HepG2 (cell line): ENCODE measurements around the gene MEPCE. TPM values are rescaled to one million over a fixed set of nuclear protein-coding genes. Genes with fewer than 3 reads are reported as not detected.

Experiments used
- BCL6 ChIP-seq: IDR thresholded peaks from 2 replicates; pipeline ENCODE4 v1.6.1; 2016; ENCODE audit warnings: missing genetic modification reagents, missing compliant biosample characterization
- BORCS8-MEF2B ChIP-seq: sonication (generic); formaldehyde crosslinking; IDR thresholded peaks from 2 replicates; pipeline ENCODE4 v1.8.0; 2022; ENCODE audit warnings: mild to moderate bottlenecking, missing genetic modification reagents
- GATA4 ChIP-seq: sonication (generic); IDR thresholded peaks from 2 replicates; pipeline ENCODE4 v1.6.1; 2016; ENCODE audit warnings: antibody characterized with exemption, low read depth, borderline replicate concordance
- HDAC1 ChIP-seq: sonication (generic); formaldehyde crosslinking; IDR thresholded peaks from 2 replicates; pipeline ENCODE4 v1.5.1; 2020; ENCODE audit warnings: mild to moderate bottlenecking, missing genetic modification reagents
- IRF2 ChIP-seq: IDR thresholded peaks from 2 replicates; pipeline ENCODE4 v1.6.1; 2018; ENCODE audit warnings: missing genetic modification reagents, missing compliant biosample characterization
- MEIS2 ChIP-seq: sonication (generic); formaldehyde crosslinking; IDR thresholded peaks from 2 replicates; pipeline ENCODE4 v1.9.0; 2021; ENCODE audit warnings: mild to moderate bottlenecking, missing genetic modification reagents
- MXD4 ChIP-seq: IDR thresholded peaks from 2 replicates; pipeline ENCODE4 v1.6.1; 2016; ENCODE audit warnings: mild to moderate bottlenecking, missing biosample characterization, missing genetic modification reagents
- NCOA2 ChIP-seq: sonication (generic); formaldehyde crosslinking; IDR thresholded peaks from 2 replicates; pipeline ENCODE4 v1.8.0; 2022; ENCODE audit warnings: inconsistent platforms
- NR2C2 ChIP-seq: sonication (generic); formaldehyde crosslinking; IDR thresholded peaks from 2 replicates; pipeline ENCODE4 v1.4.0; 2020; ENCODE audit warnings: missing genetic modification reagents, mild to moderate bottlenecking, moderate library complexity, borderline replicate concordance
- PHF20 ChIP-seq: sonication (generic); formaldehyde crosslinking; IDR thresholded peaks from 2 replicates; pipeline ENCODE4 v1.5.0; 2020; ENCODE audit warnings: mild to moderate bottlenecking, missing genetic modification reagents
- PHF8 ChIP-seq: sonication (generic); formaldehyde crosslinking; IDR thresholded peaks from 2 replicates; pipeline ENCODE4 v1.5.0; 2020; ENCODE audit warnings: missing genetic modification reagents
- RARA ChIP-seq: IDR thresholded peaks from 2 replicates; pipeline ENCODE4 v1.6.1; 2016; ENCODE audit warnings: missing genetic modification reagents, missing compliant biosample characterization
- SRF ChIP-seq: IDR thresholded peaks from 2 replicates; pipeline ENCODE4 v1.6.1; 2011; ENCODE audit warnings: mild to moderate bottlenecking, low read depth, low read length, moderate library complexity
- TBX2 ChIP-seq: sonication (generic); formaldehyde crosslinking; IDR thresholded peaks from 2 replicates; pipeline ENCODE4 v1.5.0; 2020; ENCODE audit warnings: missing genetic modification reagents, mild to moderate bottlenecking, borderline replicate concordance
- ZNF44 ChIP-seq: sonication (generic); formaldehyde crosslinking; IDR thresholded peaks from 2 replicates; pipeline ENCODE4 v1.5.1; 2020; ENCODE audit warnings: mild to moderate bottlenecking, missing genetic modification reagents
- ZNF556 ChIP-seq: sonication (generic); formaldehyde crosslinking; IDR thresholded peaks from 2 replicates; pipeline ENCODE4 v1.4.0; 2020; ENCODE audit warnings: mild to moderate bottlenecking, missing genetic modification reagents, borderline replicate concordance
- ZNF589 ChIP-seq: sonication (generic); formaldehyde crosslinking; conservative IDR thresholded peaks from 2 replicates; pipeline ENCODE4 v1.8.0; 2022; ENCODE audit warnings: mild to moderate bottlenecking, moderate library complexity, missing genetic modification reagents
- ZNF782 ChIP-seq: sonication (generic); formaldehyde crosslinking; IDR thresholded peaks from 2 replicates; pipeline ENCODE4 v1.4.0; 2020; ENCODE audit warnings: missing genetic modification reagents, mild to moderate bottlenecking, borderline replicate concordance
- polyA plus RNA-seq, 8 experiments: library from polyadenylated mRNA; depleted of rRNA in 3 of 8; stranded (reverse) in 7 of 8; unstranded in 1 of 8; fragments of >200 nt; fragmentation: Illumina TruSeq in 4 of 8; extraction: Trizol in 4 of 8; gene quantifications; 2 replicates each; pipeline versions ENCODE4 v1.2.1 to v1.2.3, GENCODE V29; 2011 to 2016; ENCODE audit warnings: low read depth in 4 of 8, missing spikeins in 1 of 8, mixed read lengths in 1 of 8; ENCODE audit not compliant: insufficient read depth in 1 of 8
- total RNA-seq, 5 experiments: library from RNA; depleted of rRNA; stranded (reverse); fragments of >200 nt; fragmentation: Illumina TruSeq; extraction: Trizol; gene quantifications; 2 replicates each; pipeline ENCODE4 v1.2.3, GENCODE V29; 2016; ENCODE audit warnings: low read depth in 1 of 5
- TF ChIP-seq, protein P1 (sequence below): IDR thresholded peaks from 2 replicates; pipeline ENCODE4 v1.6.1; 2016
- TF ChIP-seq, protein P2 (sequence below): sonication (generic); formaldehyde crosslinking; IDR thresholded peaks from 2 replicates; pipeline ENCODE4 v1.5.0; 2020; ENCODE audit warnings: missing genetic modification reagents, mild to moderate bottlenecking, borderline replicate concordance
- TF ChIP-seq, protein P3 (sequence below): sonication (generic); formaldehyde crosslinking; conservative IDR thresholded peaks from 2 replicates; pipeline ENCODE4 v1.8.0; 2022; ENCODE audit warnings: missing genetic modification reagents
- TF ChIP-seq, protein P4 (sequence below): sonication (generic); formaldehyde crosslinking; IDR thresholded peaks from 2 replicates; pipeline ENCODE4 v1.8.1; 2023; ENCODE audit warnings: missing genetic modification reagents, mild to moderate bottlenecking, borderline replicate concordance
- TF ChIP-seq, protein P5 (sequence below): IDR thresholded peaks from 2 replicates; pipeline ENCODE4 v1.6.1; 2016; ENCODE audit warnings: low read depth, borderline replicate concordance
- TF ChIP-seq, protein P6 (sequence below): sonication (generic); formaldehyde crosslinking; IDR thresholded peaks from 2 replicates; pipeline ENCODE4 v1.4.0; 2020; ENCODE audit warnings: missing genetic modification reagents

Gene MEPCE
- total and polyA plus RNA-seq, 2 of the 13 experiments (the other 11 are each of a cell fraction or from before 2014, with no cell fraction given), result 12.3 to 26.0 TPM

DNA sequence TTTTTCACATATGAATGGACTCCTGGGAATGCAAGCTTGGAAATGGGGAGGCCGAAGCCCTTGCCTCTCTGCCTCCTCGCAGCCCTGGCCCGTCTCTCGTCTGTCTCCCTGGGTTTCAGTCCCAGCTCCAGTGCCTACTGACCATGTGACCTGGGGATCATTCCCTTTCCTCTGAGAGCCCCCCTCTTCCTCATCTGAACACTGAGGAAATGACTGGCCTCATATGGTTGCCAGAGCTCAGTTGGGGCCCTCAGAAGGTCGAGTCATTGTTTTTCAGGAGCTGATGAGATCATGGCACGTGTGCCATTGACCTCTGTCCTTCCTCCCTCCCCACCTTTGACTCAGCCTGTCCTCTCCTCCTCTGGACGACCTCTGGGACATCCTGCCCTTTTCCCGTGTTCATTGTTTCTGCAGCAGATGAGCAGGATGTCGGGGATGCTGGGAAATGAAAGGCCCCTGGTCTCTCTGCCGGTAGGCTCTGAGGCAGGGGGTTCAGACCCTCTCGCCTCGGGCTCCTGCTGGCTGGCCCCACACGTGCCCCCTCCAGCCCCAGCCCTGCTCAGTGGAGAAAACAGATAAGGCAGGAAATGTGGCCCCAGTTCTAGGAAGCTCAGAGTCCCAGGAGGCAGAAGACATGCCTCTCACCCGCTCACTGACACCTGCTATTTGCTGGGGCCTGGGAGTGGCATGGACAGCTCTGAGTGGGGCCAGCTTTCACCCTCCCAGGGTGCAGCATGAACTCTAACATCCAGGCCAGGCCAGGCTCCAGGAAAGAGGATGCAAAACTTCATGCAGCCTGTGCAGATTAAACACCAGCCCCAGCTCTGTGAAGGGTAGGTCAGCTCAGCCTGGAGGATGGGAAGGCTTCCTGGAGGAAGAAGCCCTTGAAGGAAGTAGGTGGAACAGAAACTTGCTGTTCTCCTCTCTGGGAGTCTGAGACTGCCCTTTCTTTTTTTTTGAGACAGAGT is 15.0 kb downstream of the MEPCE start (continued):
- TF ChIP-seq, protein P1, sequence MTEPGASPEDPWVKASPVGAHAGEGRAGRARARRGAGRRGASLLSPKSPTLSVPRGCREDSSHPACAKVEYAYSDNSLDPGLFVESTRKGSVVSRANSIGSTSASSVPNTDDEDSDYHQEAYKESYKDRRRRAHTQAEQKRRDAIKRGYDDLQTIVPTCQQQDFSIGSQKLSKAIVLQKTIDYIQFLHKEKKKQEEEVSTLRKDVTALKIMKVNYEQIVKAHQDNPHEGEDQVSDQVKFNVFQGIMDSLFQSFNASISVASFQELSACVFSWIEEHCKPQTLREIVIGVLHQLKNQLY (CRISPR knock-in tag), result peak; percentile 97
- TF ChIP-seq MXD4 (CRISPR knock-in tag), result no peak
- TF ChIP-seq PHF8, result peak; percentile 47; the same call in 1 of the 2 replicates
- 0 out of 2 replicates have a peak, but pooled peaks have one; percentile 45 for TF ChIP-seq SRF
- TF ChIP-seq PHF20 (CRISPR knock-in tag), result peak; percentile 45; the same call in 1 of the 2 replicates
- TF ChIP-seq, protein P2, sequence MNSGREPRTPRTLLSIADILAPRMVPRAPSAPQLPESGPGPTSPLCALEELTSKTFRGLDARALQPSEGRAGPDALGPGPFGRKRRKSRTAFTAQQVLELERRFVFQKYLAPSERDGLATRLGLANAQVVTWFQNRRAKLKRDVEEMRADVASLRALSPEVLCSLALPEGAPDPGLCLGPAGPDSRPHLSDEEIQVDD, result no peak
- TF ChIP-seq NCOA2 (CRISPR knock-in tag), result peak; percentile 79
- TF ChIP-seq TBX2 (CRISPR knock-in tag), result peak; percentile 91
- TF ChIP-seq, protein P3, sequence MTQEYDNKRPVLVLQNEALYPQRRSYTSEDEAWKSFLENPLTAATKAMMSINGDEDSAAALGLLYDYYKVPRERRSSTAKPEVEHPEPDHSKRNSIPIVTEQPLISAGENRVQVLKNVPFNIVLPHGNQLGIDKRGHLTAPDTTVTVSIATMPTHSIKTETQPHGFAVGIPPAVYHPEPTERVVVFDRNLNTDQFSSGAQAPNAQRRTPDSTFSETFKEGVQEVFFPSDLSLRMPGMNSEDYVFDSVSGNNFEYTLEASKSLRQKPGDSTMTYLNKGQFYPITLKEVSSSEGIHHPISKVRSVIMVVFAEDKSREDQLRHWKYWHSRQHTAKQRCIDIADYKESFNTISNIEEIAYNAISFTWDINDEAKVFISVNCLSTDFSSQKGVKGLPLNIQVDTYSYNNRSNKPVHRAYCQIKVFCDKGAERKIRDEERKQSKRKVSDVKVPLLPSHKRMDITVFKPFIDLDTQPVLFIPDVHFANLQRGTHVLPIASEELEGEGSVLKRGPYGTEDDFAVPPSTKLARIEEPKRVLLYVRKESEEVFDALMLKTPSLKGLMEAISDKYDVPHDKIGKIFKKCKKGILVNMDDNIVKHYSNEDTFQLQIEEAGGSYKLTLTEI, result no peak
- TF ChIP-seq NR2C2 (CRISPR knock-in tag), result peak; percentile 95
- TF ChIP-seq ZNF44, result 0 out of 2 replicates have a peak, but pooled peaks have one; percentile 49
- peak; percentile 73 for TF ChIP-seq ZNF556
- TF ChIP-seq BORCS8-MEF2B (CRISPR knock-in tag), result peak; percentile 70
- peak; percentile 68; the same call in 1 of the 2 replicates for TF ChIP-seq BCL6 (CRISPR knock-in tag)
- TF ChIP-seq, protein P4, sequence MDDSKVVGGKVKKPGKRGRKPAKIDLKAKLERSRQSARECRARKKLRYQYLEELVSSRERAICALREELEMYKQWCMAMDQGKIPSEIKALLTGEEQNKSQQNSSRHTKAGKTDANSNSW (CRISPR knock-in tag), result no peak
- TF ChIP-seq, protein P5, sequence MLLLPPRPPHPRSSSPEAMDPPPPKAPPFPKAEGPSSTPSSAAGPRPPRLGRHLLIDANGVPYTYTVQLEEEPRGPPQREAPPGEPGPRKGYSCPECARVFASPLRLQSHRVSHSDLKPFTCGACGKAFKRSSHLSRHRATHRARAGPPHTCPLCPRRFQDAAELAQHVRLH, result peak; percentile 78
- TF ChIP-seq MEIS2 (CRISPR knock-in tag), result 0 out of 2 replicates have a peak, but pooled peaks have one; percentile 9
- TF ChIP-seq ZNF782 (CRISPR knock-in tag), result peak; percentile 57; the same call in 1 of the 2 replicates
- TF ChIP-seq GATA4, result peak; percentile 28; the same call in 1 of the 2 replicates
- TF ChIP-seq RARA (CRISPR knock-in tag), result peak; percentile 98
- TF ChIP-seq, protein P6, sequence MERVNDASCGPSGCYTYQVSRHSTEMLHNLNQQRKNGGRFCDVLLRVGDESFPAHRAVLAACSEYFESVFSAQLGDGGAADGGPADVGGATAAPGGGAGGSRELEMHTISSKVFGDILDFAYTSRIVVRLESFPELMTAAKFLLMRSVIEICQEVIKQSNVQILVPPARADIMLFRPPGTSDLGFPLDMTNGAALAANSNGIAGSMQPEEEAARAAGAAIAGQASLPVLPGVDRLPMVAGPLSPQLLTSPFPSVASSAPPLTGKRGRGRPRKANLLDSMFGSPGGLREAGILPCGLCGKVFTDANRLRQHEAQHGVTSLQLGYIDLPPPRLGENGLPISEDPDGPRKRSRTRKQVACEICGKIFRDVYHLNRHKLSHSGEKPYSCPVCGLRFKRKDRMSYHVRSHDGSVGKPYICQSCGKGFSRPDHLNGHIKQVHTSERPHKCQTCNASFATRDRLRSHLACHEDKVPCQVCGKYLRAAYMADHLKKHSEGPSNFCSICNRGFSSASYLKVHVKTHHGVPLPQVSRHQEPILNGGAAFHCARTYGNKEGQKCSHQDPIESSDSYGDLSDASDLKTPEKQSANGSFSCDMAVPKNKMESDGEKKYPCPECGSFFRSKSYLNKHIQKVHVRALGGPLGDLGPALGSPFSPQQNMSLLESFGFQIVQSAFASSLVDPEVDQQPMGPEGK (CRISPR knock-in tag), result peak; percentile 84
- TF ChIP-seq HDAC1, result peak; percentile 86
- TF ChIP-seq IRF2 (CRISPR knock-in tag), result 0 out of 2 replicates have a peak, but pooled peaks have one; percentile 35
- peak; percentile 45; the same call in 1 of the 2 replicates for TF ChIP-seq ZNF589 (CRISPR knock-in tag)
